ENCODE data around the gene RIMS4. TPM values are rescaled to one million over a fixed set of nuclear protein-coding genes. Genes with fewer than 3 reads are reported as not detected.

RIMS4 gene
- total and polyA plus RNA-seq, 2 of the 8 experiments (the other 6 are each of a cell fraction or from before 2014, with no cell fraction given) = 13.3 to 44.2 TPM

DNA sequence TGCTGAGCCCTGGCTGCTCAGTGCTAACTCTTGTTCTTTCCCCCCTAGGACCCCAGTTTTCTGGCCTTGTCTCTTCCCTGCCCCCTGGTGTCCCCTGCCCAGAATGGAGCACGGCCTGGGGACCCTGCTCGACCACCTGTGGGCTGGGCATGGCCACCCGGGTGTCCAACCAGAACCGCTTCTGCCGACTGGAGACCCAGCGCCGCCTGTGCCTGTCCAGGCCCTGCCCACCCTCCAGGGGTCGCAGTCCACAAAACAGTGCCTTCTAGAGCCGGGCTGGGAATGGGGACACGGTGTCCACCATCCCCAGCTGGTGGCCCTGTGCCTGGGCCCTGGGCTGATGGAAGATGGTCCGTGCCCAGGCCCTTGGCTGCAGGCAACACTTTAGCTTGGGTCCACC, 83.3 kb downstream of the RIMS4 start:
- Histone ChIP-seq H3K4me1 (replicated peaks in 1 of 4; ENCODE audit: control insufficient read depth in 3 of 4, insufficient read depth in 4 of 4, low read length in 3 of 4) (peaks cover 7 to 19% (median 14%) of the 10 kb centered on the region in 4 experiments), H3K79me2 (ENCODE audit: control insufficient read depth in 1 of 2, insufficient read depth in 2 of 2, low read length in 2 of 2) (no peaks in the 10 kb centered on the region), H4K91ac (replicated peaks; ENCODE audit: insufficient read length, low read length) (peak overlapping the region; percentile 29), H2AK5ac (ENCODE audit: low read depth, low read length) (no peak overlapping the region), H4K8ac (ENCODE audit: extremely low read depth, insufficient read depth, low read length) (peak overlapping the region; percentile 84), H3K27me3 (replicated peaks in 1 of 4; ENCODE audit: control insufficient read depth in 3 of 4, extremely low read depth in 1 of 4, insufficient read depth in 3 of 4, low read length in 3 of 4) (no peaks in the 10 kb centered on the region), H3K9ac (replicated peaks in 1 of 4; ENCODE audit: extremely low read depth in 1 of 4, low read depth in 3 of 4, low read length in 3 of 4) (no peak overlapping the region), H4K5ac (ENCODE audit: insufficient read length, low read depth, low read length) (no peak overlapping the region), H3K18ac (ENCODE audit: extremely low read depth, low read length) (0 out of 2 replicates have a peak overlapping the region, but pooled peaks have one; percentile 62), H3K36me3 (ENCODE audit: control insufficient read depth in 2 of 4, insufficient read depth in 4 of 4, low read length in 3 of 4) (no peaks in the 10 kb centered on the region), H2BK20ac (ENCODE audit: low read length) (0 out of 2 replicates have a peak overlapping the region, but pooled peaks have one; percentile 43), H2BK5ac (ENCODE audit: low read depth, low read length) (peak overlapping the region; percentile 61; the same call in 1 of the 2 replicates), H2BK15ac (ENCODE audit: low read length) (peak overlapping the region; percentile 53; the same call in 1 of the 2 replicates), H3K4me3 (ENCODE audit: extremely low read depth in 1 of 4, insufficient read depth in 2 of 4, low read depth in 3 of 4, low read length in 4 of 4) (no peak overlapping the region), H3K4ac (replicated peaks; ENCODE audit: insufficient read length, low read depth, low read length) (peak overlapping the region; percentile 23), H2BK12ac (ENCODE audit: low read depth, low read length) (peak overlapping the region; percentile 81; the same call in 1 of the 2 replicates), H3K23ac (ENCODE audit: insufficient read length) (no peak overlapping the region), H3K9me3 (ENCODE audit: insufficient read depth in 2 of 2, low read depth in 1 of 2, low read length in 1 of 2) (no peaks in the 10 kb centered on the region), H4K20me1 (replicated peaks in 1 of 2; ENCODE audit: control insufficient read depth in 1 of 2, insufficient read depth in 2 of 2, low read length in 2 of 2) (no peaks in the 10 kb centered on the region), H3K27ac (ENCODE audit: low read depth, low read length) (no peak overlapping the region), H3K56ac (replicated peaks; ENCODE audit: insufficient read length, low read depth, low read length) (no peak overlapping the region), H2BK120ac (replicated peaks; ENCODE audit: low read depth, low read length) (no peak overlapping the region), H3K23me2 (ENCODE audit: low read depth, low read length) (no peaks in the 10 kb centered on the region), H3K79me1 (ENCODE audit: low read depth, low read length) (no peaks in the 10 kb centered on the region), H3K4me2 (ENCODE audit: insufficient read depth in 1 of 2, low read depth in 2 of 2, low read length in 2 of 2) (no peak overlapping the region), H2AFZ (ENCODE audit: low read length) (no peak overlapping the region), H3K14ac (ENCODE audit: insufficient read length) (no peak overlapping the region)
- ChIA-PET POLR2A (ENCODE audit: partially characterized antibody) (interaction anchor here (1.7 kb wide), 1 partner anchor 26 kb away, joined by 4 read pairs; no protein-coding TSS in a partner anchor), CTCF (ENCODE audit: partially characterized antibody) (interaction anchor here (0.6 to 20.4 kb wide), 8 partner anchors 10 to 117 kb away, joined by 3 to 180 read pairs (median 43); partner anchors contain the start of gene CCN5)
- TF ChIP-seq RAD21 (IDR thresholded peaks at IDR 0.05 in 1 of 2, conservative IDR thresholded peaks at IDR 0.05 in 1 of 2; ENCODE audit: low read depth in 2 of 2, low read length in 2 of 2) = 0 out of 4 replicates have a peak, but pooled peaks of 1 of the 2 experiments have one; percentile 21
- no peak for TF ChIP-seq NANOG (IDR thresholded peaks at IDR 0.05; ENCODE audit: insufficient read depth, low read depth, low read length, poor library complexity, severe bottlenecking)
- TF ChIP-seq, protein P1, sequence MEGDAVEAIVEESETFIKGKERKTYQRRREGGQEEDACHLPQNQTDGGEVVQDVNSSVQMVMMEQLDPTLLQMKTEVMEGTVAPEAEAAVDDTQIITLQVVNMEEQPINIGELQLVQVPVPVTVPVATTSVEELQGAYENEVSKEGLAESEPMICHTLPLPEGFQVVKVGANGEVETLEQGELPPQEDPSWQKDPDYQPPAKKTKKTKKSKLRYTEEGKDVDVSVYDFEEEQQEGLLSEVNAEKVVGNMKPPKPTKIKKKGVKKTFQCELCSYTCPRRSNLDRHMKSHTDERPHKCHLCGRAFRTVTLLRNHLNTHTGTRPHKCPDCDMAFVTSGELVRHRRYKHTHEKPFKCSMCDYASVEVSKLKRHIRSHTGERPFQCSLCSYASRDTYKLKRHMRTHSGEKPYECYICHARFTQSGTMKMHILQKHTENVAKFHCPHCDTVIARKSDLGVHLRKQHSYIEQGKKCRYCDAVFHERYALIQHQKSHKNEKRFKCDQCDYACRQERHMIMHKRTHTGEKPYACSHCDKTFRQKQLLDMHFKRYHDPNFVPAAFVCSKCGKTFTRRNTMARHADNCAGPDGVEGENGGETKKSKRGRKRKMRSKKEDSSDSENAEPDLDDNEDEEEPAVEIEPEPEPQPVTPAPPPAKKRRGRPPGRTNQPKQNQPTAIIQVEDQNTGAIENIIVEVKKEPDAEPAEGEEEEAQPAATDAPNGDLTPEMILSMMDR (IDR thresholded peaks at IDR 0.05; ENCODE audit: control extremely low read depth in 1 of 3, insufficient read depth in 1 of 3, low read depth in 1 of 3, low read length in 3 of 3) = peak in 2 of 3 experiments; percentile 14 to 20; a peak in 2 of 4 replicates
- no peak for FAIRE-seq
- no peak for DNase-seq (ENCODE audit: low read depth in 1 of 2, low spot score in 2 of 2)
- 78% methylated on average over 11 of the region's 11 CpGs; no CpG with 5 or more reads in 1 of the 2 experiments for WGBS, 2 experiments (ENCODE audit: extremely low coverage in 1 of 2, insufficient coverage in 1 of 2, insufficient read length in 1 of 2, insufficient replicate concordance in 2 of 2, low coverage in 1 of 2, low lambda C conversion rate in 2 of 2, missing lambda C conversion rate in 1 of 2)

All from H1 (cell line).